AML-193 (cell line): ENCODE data around the gene USP48.
A peak's percentile ranks its signal among the peaks of the same experiment; 100 is the strongest.
"Not testable (repeated sequence)": the region's sequence is repeated elsewhere in the genome, so short reads cannot be mapped to it uniquely, and the experiment has no call there.

Experiments
- DNase-seq, 2 experiments: peaks; one replicate each; lab custom pipeline; 2025; lab: John Stamatoyannopoulos, UW

USP48 gene

GRCh38 chr1:21814981-21815582, 32.1 kb upstream of the USP48 start:
- no peak for DNase-seq

GRCh38 chr1:21814241-21814918, 31.4 kb upstream of the USP48 start:
- DNase-seq, result no peak

GRCh38 chr1:21813542-21813941, 30.6 kb upstream of the USP48 start:
- DNase-seq, result no peak

GRCh38 chr1:21811875-21812305, 28.9 kb upstream of the USP48 start, which contains the start of gene LDLRAD2:
LDLRAD2 (plus strand) TSS chr1:21812265; CDS start chr1:21812452, 187 bp downstream.
- no peak for DNase-seq

GRCh38 chr1:21804536-21804935, 21.6 kb upstream of the USP48 start:
- no peak for DNase-seq

- no peak for DNase-seq
These were observed 18.2 kb upstream of the USP48 start for GRCh38 chr1:21801100-21801499.

- no peak for DNase-seq
These were observed 16.8 kb upstream of the USP48 start for GRCh38 chr1:21799730-21800129.

GRCh38 chr1:21795075-21795474, 12.1 kb upstream of the USP48 start:
- no peak for DNase-seq

- DNase-seq, result no peak
These were observed 11.7 kb upstream of the USP48 start for GRCh38 chr1:21794656-21795055.

- DNase-seq, result no peak
These were observed 10.2 kb upstream of the USP48 start for GRCh38 chr1:21793104-21793503.

GRCh38 chr1:21786640-21787039, 3.7 kb upstream of the USP48 start:
- no peak for DNase-seq

GRCh38 chr1:21785764-21786163, 2.8 kb upstream of the USP48 start:
- DNase-seq, result not testable (repeated sequence)

GRCh38 chr1:21783679-21784603, 992 bp upstream of the USP48 start:
- peak; percentile 74 to 82 for DNase-seq

- DNase-seq, result peak; percentile 44 to 62
These were observed 541 bp downstream of the USP48 start for GRCh38 chr1:21782349-21782867.

GRCh38 chr1:21781815-21782348, 1.1 kb downstream of the USP48 start:
- DNase-seq, result no peak

- DNase-seq, result no peak
These were observed 3.1 kb downstream of the USP48 start for GRCh38 chr1:21779613-21780521.

GRCh38 chr1:21778405-21778727, 4.6 kb downstream of the USP48 start:
- DNase-seq, result no peak

- not testable (repeated sequence) for DNase-seq
These were observed 6.0 kb downstream of the USP48 start for GRCh38 chr1:21776925-21777324.

- no peak for DNase-seq
These were observed 6.9 kb downstream of the USP48 start for GRCh38 chr1:21775985-21776562.

- no peak for DNase-seq
These were observed 7.4 kb downstream of the USP48 start for GRCh38 chr1:21775550-21775914.
